GM19025 (cell line): ENCODE measurements around the gene OR10J4.
"Not testable (repeated sequence)": the region's sequence is repeated elsewhere in the genome, so short reads cannot be mapped to it uniquely, and the experiment has no call there.

Experiments used
- ATAC-seq: cut with Tn5 transposase; IDR thresholded peaks from one replicate; pipeline ENCODE4 v1.9.1; 2021; ENCODE audit warnings: mild to moderate bottlenecking, low read depth, moderate library complexity; ENCODE audit not compliant: unreplicated experiment

Gene OR10J4

DNA sequence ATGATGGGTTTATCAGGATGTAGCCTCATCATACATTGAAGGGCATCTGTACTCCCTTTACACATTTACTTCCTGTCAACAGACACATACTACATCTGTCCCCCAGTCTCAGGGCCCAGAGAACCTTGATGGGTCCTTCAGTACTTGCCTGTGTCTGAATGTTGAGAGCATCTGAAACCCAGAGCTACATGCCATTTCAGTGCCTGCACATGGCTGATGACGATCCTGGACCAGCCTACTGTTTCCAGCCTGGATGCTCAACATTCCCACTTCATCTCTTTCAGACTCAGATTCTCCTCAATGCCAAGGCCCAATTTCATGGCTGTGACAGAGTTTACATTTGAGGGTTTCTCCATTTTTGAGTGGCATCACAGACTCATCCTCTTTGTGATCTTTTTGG lies at the start of gene OR10J4:
OR10J4 (plus strand) TSS at position 301 of the 400 bp plus-strand sequence.
- ATAC-seq: no peak

GRCh38 chr1:159406821-159407220 lies 25.2 kb upstream of the OR10J4 start:
- no peak for ATAC-seq

DNA sequence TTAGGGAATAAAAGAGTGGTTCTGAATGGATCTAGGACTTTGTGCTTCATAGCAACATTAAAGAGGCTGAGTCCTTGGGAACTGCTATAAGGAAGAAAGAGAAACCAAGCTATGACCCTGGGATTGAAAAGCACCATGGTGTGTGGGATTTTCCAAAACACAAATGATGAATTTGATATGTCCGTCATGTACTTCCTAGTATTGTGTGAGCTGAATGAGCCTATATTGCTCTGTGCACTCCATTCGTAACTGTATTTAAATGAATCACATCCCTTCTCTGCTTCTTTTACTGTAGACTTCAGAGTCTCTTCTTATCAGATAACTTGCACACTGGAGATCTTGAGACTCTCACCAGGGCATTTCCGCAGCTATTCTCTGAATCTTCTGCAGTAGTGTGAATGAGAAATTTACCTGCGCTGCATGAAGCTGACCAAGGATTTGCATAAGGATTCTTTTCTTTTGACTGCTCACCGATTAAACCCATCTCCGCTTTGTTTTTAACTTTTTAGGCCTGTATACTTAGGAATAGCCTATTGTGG lies 23.1 kb upstream of the OR10J4 start:
- no peak for ATAC-seq

DNA sequence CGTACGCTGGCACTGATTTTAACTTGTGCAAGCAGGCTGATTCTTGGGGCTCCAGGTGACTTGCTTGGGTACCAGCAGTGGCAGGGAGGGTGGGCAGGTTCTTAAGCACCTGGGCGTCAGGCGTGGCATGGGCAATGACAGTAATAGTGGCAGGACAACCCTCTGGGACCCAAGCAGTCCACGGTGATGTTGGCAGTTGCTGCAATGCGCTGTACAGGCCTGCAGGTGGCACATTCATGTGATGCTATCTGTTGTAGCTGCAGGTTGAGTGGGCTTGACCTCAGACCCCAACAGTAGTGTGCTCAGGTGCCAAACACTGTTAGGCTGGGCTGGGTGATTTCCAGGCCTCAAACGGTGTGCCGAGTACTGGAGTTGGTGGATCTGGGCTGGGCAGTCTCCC lies 10.2 kb upstream of the OR10J4 start:
- ATAC-seq: no peak

GRCh38 chr1:159428536-159428935 lies 3.5 kb upstream of the OR10J4 start:
- ATAC-seq: no peak

- ATAC-seq: no peak
These were observed 2.7 kb upstream of the OR10J4 start for GRCh38 chr1:159429074-159429861.

DNA sequence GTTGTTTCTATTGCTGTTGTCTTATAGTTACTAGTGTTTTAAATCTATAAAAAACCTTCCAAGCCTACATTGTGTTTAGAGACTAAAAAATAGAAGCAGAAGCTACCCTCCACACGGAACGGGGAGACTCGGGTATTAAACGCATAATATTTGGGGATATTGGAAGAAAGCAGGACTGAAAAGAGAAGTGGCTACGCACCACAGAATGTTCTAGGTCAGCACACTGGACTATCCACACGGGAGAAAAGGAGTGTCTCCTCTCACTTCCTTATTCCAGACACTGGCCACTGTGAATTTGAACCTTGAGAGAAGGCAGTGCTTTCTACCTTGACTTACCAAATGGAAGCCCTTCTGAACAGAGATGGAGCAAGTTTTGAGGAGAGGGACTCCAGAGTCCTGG lies 1.0 kb upstream of the OR10J4 start:
- no peak for ATAC-seq

DNA sequence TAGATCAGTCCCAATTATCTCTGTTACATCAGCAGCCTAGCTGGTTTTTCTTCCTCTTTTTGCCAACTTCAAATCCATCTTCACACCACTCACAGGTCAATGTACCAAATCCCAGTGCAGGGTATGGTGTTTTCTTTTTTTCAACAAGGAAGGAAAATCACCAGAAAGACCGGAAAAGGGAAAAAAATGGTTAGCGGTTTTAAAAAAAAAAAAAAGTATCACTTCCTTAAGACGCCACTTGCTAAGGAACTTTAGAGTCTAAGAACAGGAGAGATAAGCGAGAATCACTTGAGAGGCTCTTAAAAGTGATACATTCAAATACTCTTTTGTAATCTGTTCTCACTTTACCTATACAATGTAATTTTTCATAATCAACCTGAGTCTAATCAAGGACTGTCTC lies 4.5 kb downstream of the OR10J4 start:
- no peak for ATAC-seq

GRCh38 chr1:159439422-159439821 lies 7.4 kb downstream of the OR10J4 start, which contains the start of gene OR10J1:
Gene OR10J1 (plus strand): TSS chr1:159439722. CDS start chr1:159439792, 70 bp downstream.
- no peak for ATAC-seq

DNA sequence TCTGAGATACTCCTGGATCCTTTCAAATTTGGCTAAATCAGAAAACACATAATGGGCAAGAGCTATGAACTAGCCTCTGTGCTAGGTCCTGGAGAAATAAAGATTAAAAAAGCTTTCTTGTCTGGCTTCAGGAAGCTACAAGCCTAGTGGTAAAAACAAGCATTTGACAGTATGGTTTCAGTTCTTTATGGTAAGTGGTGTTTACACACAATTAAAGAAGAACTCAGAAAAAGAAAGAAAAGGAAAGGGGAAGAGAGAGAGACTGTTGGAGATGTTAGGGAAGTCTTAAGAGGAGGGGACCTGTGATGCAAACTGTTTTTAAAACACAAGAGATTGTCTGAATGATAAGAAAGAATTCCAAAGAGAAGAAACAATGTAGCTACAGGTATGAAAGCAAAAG lies 9.4 kb downstream of the OR10J4 start:
- ATAC-seq: no peak

DNA sequence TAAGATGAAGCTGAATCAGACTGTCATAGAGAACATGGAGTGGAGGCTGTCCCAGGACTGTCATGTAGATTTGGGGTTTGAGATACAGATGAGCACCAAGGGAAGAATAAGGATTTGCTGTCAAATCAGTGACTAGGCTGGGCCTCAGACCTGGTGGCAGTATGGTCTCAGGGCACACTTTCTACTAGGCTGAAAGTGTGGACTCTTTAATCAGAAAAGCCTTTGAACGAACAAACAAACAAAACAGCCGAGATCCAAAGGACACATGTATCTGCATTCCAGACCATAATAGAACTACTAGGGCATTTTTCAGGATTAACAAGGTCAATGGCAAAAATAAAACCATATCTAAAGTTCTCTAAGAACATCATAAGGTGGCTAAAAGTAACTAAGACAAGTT lies 10.4 kb downstream of the OR10J4 start:
- ATAC-seq: no peak

DNA sequence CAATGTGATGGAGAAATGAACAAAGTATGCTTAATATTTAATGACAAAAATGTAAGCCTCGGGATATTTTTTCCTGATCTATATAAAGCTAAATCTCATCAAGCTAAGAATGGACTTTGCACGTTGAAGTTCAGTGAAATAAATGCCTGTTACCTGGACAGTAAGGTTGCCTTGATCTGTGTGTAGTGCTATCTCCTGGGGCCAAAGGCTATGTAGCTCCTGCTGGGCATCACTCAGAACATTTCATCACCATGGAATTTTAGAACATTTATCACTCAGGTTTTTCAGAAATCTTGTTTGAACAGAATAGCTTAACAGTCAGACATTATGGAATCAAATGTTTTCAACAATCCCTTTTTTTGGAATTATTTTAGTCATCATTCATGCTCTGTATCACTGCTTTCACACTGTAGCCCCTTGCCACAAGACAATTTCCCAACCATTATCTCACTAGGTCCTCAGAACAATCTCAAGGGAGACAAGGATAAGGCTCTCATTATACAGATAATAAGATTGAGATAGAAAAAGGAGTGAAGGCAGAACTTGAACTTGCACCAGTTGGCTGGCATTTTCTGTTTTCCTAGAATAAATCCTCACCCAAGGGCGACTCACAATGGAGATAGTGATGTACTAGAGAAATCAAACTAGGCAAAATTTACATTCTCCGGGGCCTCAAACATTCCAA lies 11.2 kb downstream of the OR10J4 start:
- ATAC-seq: no peak

DNA sequence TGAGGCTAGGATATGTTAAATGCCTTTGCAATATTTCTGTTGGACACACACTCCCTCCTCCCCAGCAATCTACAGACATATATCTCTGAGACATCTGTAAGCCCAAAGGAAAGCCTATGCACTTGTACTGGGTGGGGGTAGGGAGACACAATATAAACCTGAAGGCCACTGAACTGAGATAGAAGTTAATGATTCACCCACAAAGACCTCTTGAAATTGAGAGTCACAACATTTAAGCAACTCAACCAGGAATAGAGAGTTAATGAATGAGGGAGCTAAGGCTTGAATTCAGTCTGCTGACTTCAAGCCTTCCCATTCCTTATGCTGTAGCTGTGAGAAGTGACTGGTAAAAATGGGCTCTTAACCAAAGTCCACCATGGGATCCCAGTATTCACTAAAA lies 12.5 kb downstream of the OR10J4 start:
- ATAC-seq: no peak

GRCh38 chr1:159448181-159448580 lies 16.2 kb downstream of the OR10J4 start:
- no peak for ATAC-seq

- ATAC-seq: not testable (repeated sequence)
These were observed 17.6 kb downstream of the OR10J4 start for GRCh38 chr1:159449605-159450004.

DNA sequence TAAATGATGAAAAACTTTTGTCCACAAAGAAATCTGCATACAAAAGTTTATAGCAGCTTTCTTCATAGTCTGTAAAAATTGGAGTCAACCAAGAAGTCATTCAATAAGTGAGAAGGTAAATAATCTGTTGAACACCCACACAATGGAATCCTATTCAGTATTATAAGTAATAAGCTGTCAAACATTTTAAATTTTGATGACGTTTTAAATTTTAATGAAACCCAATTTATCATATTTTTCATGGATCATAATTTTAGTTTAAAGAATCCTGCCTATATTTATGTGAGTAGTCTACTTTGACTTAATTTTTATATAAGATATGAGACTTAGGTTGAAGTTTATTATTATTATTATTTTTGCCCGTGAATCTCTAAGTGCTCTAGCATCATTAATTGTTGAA lies 27.5 kb downstream of the OR10J4 start:
- ATAC-seq: no peak

GRCh38 chr1:159465191-159465603 lies 33.2 kb downstream of the OR10J4 start:
- ATAC-seq: no peak

DNA sequence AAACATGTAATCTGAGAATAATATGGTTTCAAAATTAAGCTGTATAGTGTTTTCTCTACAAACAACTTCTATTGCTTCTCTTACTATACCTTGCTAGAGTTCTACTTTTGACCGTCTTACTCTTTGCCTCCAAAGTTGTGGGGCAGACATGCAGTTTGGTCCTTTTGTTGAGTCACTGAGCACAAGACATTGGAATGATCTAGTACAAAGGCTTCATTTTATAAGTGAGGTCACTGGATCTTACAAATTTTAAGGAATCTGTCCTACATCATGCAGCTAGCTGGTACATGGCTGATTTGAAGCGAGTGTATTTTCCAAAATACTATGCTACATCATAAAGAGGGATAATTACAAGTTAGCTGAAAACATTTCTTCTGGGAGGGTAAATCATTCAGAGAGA lies 36.3 kb downstream of the OR10J4 start:
- no peak for ATAC-seq

DNA sequence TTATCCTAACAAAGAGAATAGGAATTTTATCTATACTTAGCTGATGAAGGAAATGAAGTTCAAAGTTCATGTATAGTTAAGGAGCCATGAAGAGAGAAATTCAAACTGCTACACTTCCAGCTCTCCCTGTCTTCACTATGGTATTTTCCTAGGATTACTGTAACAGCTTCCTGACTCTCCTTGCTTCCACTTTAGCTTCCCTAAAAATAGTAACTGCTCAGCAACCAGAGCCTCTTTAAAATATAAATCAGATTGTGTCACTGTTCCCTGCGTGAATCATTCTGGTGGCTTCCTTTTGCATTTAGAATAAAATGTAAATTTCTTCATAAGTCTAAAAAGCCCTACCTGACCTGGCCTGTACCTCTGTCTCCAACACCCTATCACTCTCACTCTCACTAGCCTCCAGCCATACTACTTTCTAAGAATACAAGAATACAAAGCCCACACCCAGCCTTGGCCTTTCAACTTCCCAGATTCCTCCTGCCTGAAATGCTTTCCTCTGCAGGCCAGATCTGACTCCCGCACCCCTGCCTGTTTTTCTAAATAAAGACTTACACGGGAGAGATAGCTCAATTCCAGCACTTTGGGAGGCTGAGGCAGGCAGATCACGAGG lies 38.0 kb downstream of the OR10J4 start:
- no peak for ATAC-seq

DNA sequence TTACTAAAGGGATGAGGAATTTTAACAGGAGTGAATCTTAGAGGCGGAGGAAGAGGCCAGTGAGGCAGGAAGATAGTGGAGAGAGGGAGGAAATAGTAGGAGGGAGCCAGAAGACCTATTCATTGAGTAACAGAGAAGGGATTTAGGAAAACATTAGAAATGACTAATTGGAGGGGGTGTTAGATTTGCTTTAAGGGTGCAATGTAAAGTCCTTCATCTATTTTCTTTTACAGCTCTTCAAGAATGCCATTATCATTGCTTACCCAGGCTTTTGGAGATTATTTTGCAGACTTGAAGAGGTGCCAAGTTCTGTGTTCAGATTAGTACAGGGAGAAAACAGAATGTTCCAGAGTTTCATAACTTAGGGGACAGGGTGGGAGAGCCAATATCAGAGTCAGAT lies 41.3 kb downstream of the OR10J4 start:
- no peak for ATAC-seq

GRCh38 chr1:159474926-159475325 lies 42.9 kb downstream of the OR10J4 start:
- no peak for ATAC-seq
